Thyroid gland (tissue), 4 donors: ENCODE data around the gene RAB13. TPM values are rescaled to one million over a fixed set of nuclear protein-coding genes. Genes with fewer than 3 reads are reported as not detected.

Source experiments
- DNase-seq, 2 donors: peaks; one replicate each; pipeline ENCODE4 v3.0.0-alpha.2; 2019
- H3K27ac ChIP-seq, 3 donors: fragments of 200-600 bp; sonication (generic); 1 replicate in 2 of 3; 2 replicates in 1 of 3; pipeline ENCODE4 v1.5.1; 2016 to 2019; ENCODE audit warnings: mild to moderate bottlenecking in 1 of 3, moderate library complexity in 1 of 3
- H3K27me3 ChIP-seq: fragments of 200-600 bp; sonication (generic); one replicate; pipeline ENCODE4 v1.5.1; 2019
- H3K36me3 ChIP-seq, 2 donors: fragments of 200-600 bp; sonication (generic); one replicate each; pipeline ENCODE4 v1.5.1; 2016 to 2019
- H3K4me1 ChIP-seq, 2 donors: fragments of 200-600 bp; sonication (generic); one replicate each; pipeline ENCODE4 v1.5.1; 2017 to 2019
- H3K4me3 ChIP-seq, 3 donors: fragments of 200-600 bp; sonication (generic); replicated peaks in 1 of 3; 1 replicate in 2 of 3; 2 replicates in 1 of 3; pipeline ENCODE4 v1.5.1; 2016; ENCODE audit warnings: mild to moderate bottlenecking in 1 of 3
- H3K9me3 ChIP-seq: fragments of 200-600 bp; sonication (generic); one replicate; pipeline ENCODE4 v1.5.1; 2017
- CTCF ChIP-seq, 6 experiments: fragments of 200-600 bp in 3 of 6; fragments of 450-650 bp in 3 of 6; sonication (generic) in 3 of 6; IDR thresholded peaks; one replicate each; pipeline ENCODE4 v1.5.1; 2016 to 2019; ENCODE audit warnings: antibody characterized with exemption in 6 of 6, mild to moderate bottlenecking in 2 of 6, inconsistent platforms in 1 of 6, moderate library complexity in 1 of 6
- POLR2A ChIP-seq, 2 donors: fragments of 450-650 bp; IDR thresholded peaks; one replicate each; pipeline ENCODE4 v1.6.1; 2017; ENCODE audit warnings: antibody characterized with exemption in 2 of 2, mild to moderate bottlenecking in 2 of 2, moderate library complexity in 1 of 2
- WGBS, 2 donors: methylation state at CpG; one replicate each; pipeline ENCODE4 v1.1.5; 2017; 5-methylcytosine and 5-hydroxymethylcytosine counted together
- intact Hi-C: fragments of 100-400 bp; cut with DNase I; formaldehyde crosslinking; loops from one replicate; pipeline ENCODE4 v1.15.1; 2023
- total RNA-seq, 4 donors: library from RNA; depleted of rRNA; stranded (reverse); fragments of >200 nt; gene quantifications; one replicate each; pipeline ENCODE4 v1.2.3, GENCODE V29; 2016

RAB13 gene
- total RNA-seq, 4 donors from 2014 or later = 30.6 to 48.2 (median 38.1) TPM

- peaks cover 20 to 22% of the 10 kb centered on the region in 2 donors for H3K36me3 ChIP-seq
- H3K4me1 ChIP-seq = peaks cover 13 to 14% of the 10 kb centered on the region in 2 donors
- H3K4me3 ChIP-seq = peak within 1 kb of the TSS; percentile 90 to 98 (median 92)
- H3K27me3 ChIP-seq = no peaks in the 10 kb centered on the region
- H3K27ac ChIP-seq = peak within 1 kb of the TSS; percentile 90 to 94 (median 90)
- 1% methylated on average over 36 to 38 of the region's 75 CpGs for WGBS, 2 donors
- DNase-seq = peak; percentile 89
- no peaks in the 10 kb centered on the region for H3K9me3 ChIP-seq
- intact Hi-C loops = no loop called here
- TF ChIP-seq CTCF (IDR thresholded peaks at IDR 0.05) = no peak
- peak; percentile 31 to 87 for TF ChIP-seq POLR2A (IDR thresholded peaks at IDR 0.05)
Observed at GRCh38 chr1:153977250-153978240, 8.6 kb downstream of the RAB13 start, which contains the start of gene JTB. TSS of gene JTB (minus strand) at chr1:153977674. CDS start at chr1:153977252, 422 bp downstream.

GRCh38 chr1:153976819-153977249 lies 9.3 kb downstream of the RAB13 start:
- peak overlapping the region; percentile 90 to 98 (median 92) for H3K4me3 ChIP-seq

GRCh38 chr1:153973525-153973924 lies 12.6 kb downstream of the RAB13 start:
- Histone ChIP-seq H3K27me3 (no peaks in the 10 kb centered on the region), H3K9me3 (no peaks in the 10 kb centered on the region), H3K27ac (no peak overlapping the region), H3K36me3 (peaks cover 20 to 22% of the 10 kb centered on the region in 2 donors), H3K4me3 (no peak overlapping the region), H3K4me1 (peaks cover 18 to 19% of the 10 kb centered on the region in 2 donors)
- DNase-seq = no peak
- WGBS, 2 donors = 81 to 90% methylated on average over 6 to 7 of the region's 7 CpGs
- intact Hi-C loops = no loop called here
- TF ChIP-seq POLR2A (IDR thresholded peaks at IDR 0.05) (no peak), CTCF (IDR thresholded peaks at IDR 0.05) (no peak)

More at GRCh38 chr1:153976819-153977249, 9.3 kb downstream of the RAB13 start:
- Histone ChIP-seq H3K27me3 (no peaks in the 10 kb centered on the region), H3K36me3 (peaks cover 20 to 22% of the 10 kb centered on the region in 2 donors), H3K9me3 (no peaks in the 10 kb centered on the region), H3K27ac (peak overlapping the region; percentile 90 to 94 (median 90)), H3K4me1 (peaks cover 13 to 14% of the 10 kb centered on the region in 2 donors)
- intact Hi-C loops = no loop called here
- TF ChIP-seq POLR2A (IDR thresholded peaks at IDR 0.05) (no peak), CTCF (IDR thresholded peaks at IDR 0.05) (no peak)
- peak in 1 of 2 donors; percentile 6 for DNase-seq
- 0 to 2% methylated on average over 12 to 16 of the region's 16 CpGs for WGBS, 2 donors

- 90 to 92% methylated on average over 3 of the region's 3 CpGs for WGBS, 2 donors
- Histone ChIP-seq H3K27me3 (no peaks in the 10 kb centered on the region), H3K4me3 (no peak overlapping the region), H3K27ac (no peak overlapping the region), H3K36me3 (peaks cover 20 to 22% of the 10 kb centered on the region in 2 donors), H3K4me1 (peaks cover 16 to 23% of the 10 kb centered on the region in 2 donors), H3K9me3 (no peaks in the 10 kb centered on the region)
- no peak for DNase-seq
- TF ChIP-seq POLR2A (IDR thresholded peaks at IDR 0.05) (no peak), CTCF (IDR thresholded peaks at IDR 0.05) (no peak)
- intact Hi-C loops = no loop called here
Observed at GRCh38 chr1:153973071-153973470, 13.1 kb downstream of the RAB13 start.
